ENCODE measurements around the gene CYP21A2.
"Not testable (repeated sequence)": the region's sequence is repeated elsewhere in the genome, so short reads cannot be mapped to it uniquely, and the experiment has no call there.

Gene CYP21A2

GRCh38 chr6:32064706-32065105 is 26.5 kb downstream of the CYP21A2 start:
- no peak for TF ChIP-seq CTCF (conservative IDR thresholded peaks at IDR 0.05; ENCODE audit: low read depth, low read length)
- H4K20me1 ChIP-seq (ENCODE audit: insufficient read depth) = no peaks in the 10 kb centered on the region
- no peak overlapping the region for H3K9ac ChIP-seq
- no peak overlapping the region for H3K27ac ChIP-seq
- no peak overlapping the region for H3K4me3 ChIP-seq (IDR thresholded peaks at IDR 0.05; ENCODE audit: insufficient read depth, low read depth, low read length)
- H2AFZ ChIP-seq (ENCODE audit: low read depth) = no peak overlapping the region
- no peaks in the 10 kb centered on the region for H3K36me3 ChIP-seq (ENCODE audit: insufficient read depth)
- H3K4me1 ChIP-seq (ENCODE audit: low read depth, poor library complexity, severe bottlenecking) = no peaks in the 10 kb centered on the region
- peaks cover 29% of the 10 kb centered on the region for H3K27me3 ChIP-seq (ENCODE audit: insufficient read depth, low read depth)
- H3K4me2 ChIP-seq = no peak overlapping the region
- H3K79me2 ChIP-seq (ENCODE audit: insufficient read depth, low read depth) = no peaks in the 10 kb centered on the region

- not testable (repeated sequence) for H3K9ac ChIP-seq; H3K4me3 ChIP-seq (IDR thresholded peaks at IDR 0.05; ENCODE audit: insufficient read depth, low read depth, low read length); H3K36me3 ChIP-seq (ENCODE audit: insufficient read depth); H3K4me2 ChIP-seq; H3K27ac ChIP-seq; H3K4me1 ChIP-seq (ENCODE audit: low read depth, poor library complexity, severe bottlenecking); H2AFZ ChIP-seq (ENCODE audit: low read depth); H4K20me1 ChIP-seq (ENCODE audit: insufficient read depth); H3K79me2 ChIP-seq (ENCODE audit: insufficient read depth, low read depth)
- peaks cover 43% of the 10 kb centered on the region for H3K27me3 ChIP-seq (ENCODE audit: insufficient read depth, low read depth)
Measured at GRCh38 chr6:32067521-32067920, 29.3 kb downstream of the CYP21A2 start.

- not testable (repeated sequence) for H4K20me1 ChIP-seq (ENCODE audit: insufficient read depth); H3K27ac ChIP-seq; H3K4me3 ChIP-seq (IDR thresholded peaks at IDR 0.05; ENCODE audit: insufficient read depth, low read depth, low read length); H3K4me1 ChIP-seq (ENCODE audit: low read depth, poor library complexity, severe bottlenecking); H3K36me3 ChIP-seq (ENCODE audit: insufficient read depth); H3K79me2 ChIP-seq (ENCODE audit: insufficient read depth, low read depth); H2AFZ ChIP-seq (ENCODE audit: low read depth); H3K9ac ChIP-seq; H3K4me2 ChIP-seq
- H3K27me3 ChIP-seq (ENCODE audit: insufficient read depth, low read depth) = peaks cover 50% of the 10 kb centered on the region
Measured at GRCh38 chr6:32068315-32068714, 30.1 kb downstream of the CYP21A2 start.

GRCh38 chr6:32068867-32069266 is 30.7 kb downstream of the CYP21A2 start:
- H4K20me1 ChIP-seq (ENCODE audit: insufficient read depth) = no peaks in the 10 kb centered on the region
- no peak overlapping the region for H3K4me3 ChIP-seq (IDR thresholded peaks at IDR 0.05; ENCODE audit: insufficient read depth, low read depth, low read length)
- TF ChIP-seq CTCF (conservative IDR thresholded peaks at IDR 0.05; ENCODE audit: low read depth, low read length) = no peak
- no peaks in the 10 kb centered on the region for H3K36me3 ChIP-seq (ENCODE audit: insufficient read depth)
- H3K4me1 ChIP-seq (ENCODE audit: low read depth, poor library complexity, severe bottlenecking) = no peaks in the 10 kb centered on the region
- H3K27ac ChIP-seq = no peak overlapping the region
- H3K9ac ChIP-seq = no peak overlapping the region
- H2AFZ ChIP-seq (ENCODE audit: low read depth) = no peak overlapping the region
- H3K4me2 ChIP-seq = no peak overlapping the region
- H3K27me3 ChIP-seq (ENCODE audit: insufficient read depth, low read depth) = peaks cover 54% of the 10 kb centered on the region
- H3K79me2 ChIP-seq (ENCODE audit: insufficient read depth, low read depth) = no peaks in the 10 kb centered on the region

GRCh38 chr6:32069460-32069859 is 31.2 kb downstream of the CYP21A2 start:
- Histone ChIP-seq H3K4me1 (ENCODE audit: low read depth, poor library complexity, severe bottlenecking) (no peaks in the 10 kb centered on the region), H3K27ac (no peak overlapping the region), H3K36me3 (ENCODE audit: insufficient read depth) (no peaks in the 10 kb centered on the region), H2AFZ (ENCODE audit: low read depth) (no peak overlapping the region), H3K27me3 (ENCODE audit: insufficient read depth, low read depth) (peaks cover 54% of the 10 kb centered on the region), H3K4me2 (no peak overlapping the region), H3K9ac (no peak overlapping the region), H3K79me2 (ENCODE audit: insufficient read depth, low read depth) (no peaks in the 10 kb centered on the region), H4K20me1 (ENCODE audit: insufficient read depth) (no peaks in the 10 kb centered on the region), H3K4me3 (IDR thresholded peaks at IDR 0.05; ENCODE audit: insufficient read depth, low read depth, low read length) (no peak overlapping the region)
- TF ChIP-seq CTCF (conservative IDR thresholded peaks at IDR 0.05; ENCODE audit: low read depth, low read length) = no peak
